GM18499 (cell line): ENCODE measurements around the gene DOHH.

Source experiments
- ATAC-seq: cut with Tn5 transposase; IDR thresholded peaks from one replicate; pipeline ENCODE4 v1.9.1; 2021; ENCODE audit warnings: moderate number of reproducible peaks; ENCODE audit not compliant: insufficient read depth, unreplicated experiment

DOHH gene

DNA sequence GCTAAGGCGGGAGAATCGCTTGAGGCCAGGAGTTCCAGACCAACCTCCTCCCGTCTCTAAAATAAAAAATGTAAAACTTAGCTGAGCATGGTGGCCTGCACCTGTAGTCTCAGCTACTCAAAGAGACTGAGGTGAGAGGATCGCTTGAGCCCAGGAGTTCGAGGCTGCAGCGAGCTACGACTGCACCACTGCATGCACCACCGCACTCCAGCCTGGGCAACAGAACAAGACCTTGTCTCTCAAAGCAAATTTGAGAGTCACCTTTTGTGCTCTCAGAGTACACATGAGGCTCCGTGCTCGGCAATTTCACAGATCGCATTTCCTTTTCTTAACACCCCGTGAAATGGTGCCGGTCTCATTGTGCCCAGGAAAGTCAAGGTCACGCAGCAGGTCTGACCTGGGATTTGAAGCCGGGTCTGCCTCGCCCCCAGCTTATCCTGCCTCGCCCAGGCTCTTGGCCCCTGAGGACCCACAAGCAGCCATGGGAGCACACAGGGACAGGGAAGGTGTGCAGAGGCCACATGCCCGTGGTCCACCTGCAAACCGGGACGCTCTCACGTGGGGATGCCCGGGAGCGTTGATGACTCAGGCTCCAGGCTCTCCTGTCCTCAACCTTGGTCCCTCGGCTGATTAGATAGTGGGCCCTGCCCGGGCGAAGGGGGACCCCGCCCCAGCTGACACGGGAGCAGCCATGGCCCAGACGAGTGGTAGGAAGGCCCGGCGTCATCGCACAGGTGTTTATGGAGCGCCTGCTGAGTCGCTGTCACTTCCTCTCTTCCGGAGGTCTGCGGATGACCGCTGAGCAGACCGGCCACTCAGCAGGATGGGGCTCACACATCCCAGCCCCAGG lies 19.0 kb downstream of the DOHH start:
- no peak for ATAC-seq

DNA sequence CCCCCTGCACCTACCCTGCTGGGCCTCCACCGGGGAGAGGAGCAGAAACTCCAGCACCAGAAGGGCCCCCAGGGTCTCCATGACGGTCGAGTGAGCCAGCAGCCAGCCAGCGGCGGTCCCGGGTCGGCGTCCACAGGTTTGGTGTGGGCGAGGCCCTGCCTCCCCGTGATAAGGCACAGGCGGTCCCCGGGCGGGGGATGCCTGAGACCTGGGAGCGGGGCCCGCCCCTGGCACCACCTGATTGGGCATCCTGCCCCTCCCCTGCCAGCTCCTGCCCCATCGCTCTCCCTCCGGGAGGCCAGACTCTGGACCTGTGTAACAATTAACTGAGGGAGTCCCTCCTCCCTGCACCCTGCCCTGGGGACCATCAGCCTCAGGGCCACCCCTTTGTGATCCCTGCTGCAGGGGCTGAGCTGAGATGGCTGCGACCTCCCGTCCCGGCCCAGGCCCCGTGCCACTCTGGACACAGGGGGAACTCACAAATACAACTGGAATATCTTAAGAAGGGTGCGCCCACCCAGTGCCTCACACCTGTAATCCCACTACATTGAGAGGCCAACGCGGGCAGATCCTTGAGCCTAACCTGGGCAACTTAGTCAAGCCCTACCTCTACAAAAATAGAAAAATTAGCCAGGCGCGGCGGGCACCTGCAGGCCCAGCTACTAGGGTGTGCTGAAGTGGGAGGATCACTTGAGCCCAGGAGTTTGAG lies 19.9 kb downstream of the DOHH start, which contains the start of gene SMIM24:
TSS of gene SMIM24 (minus strand) at position 143 of the 709 bp plus-strand sequence. CDS start at position 81, 62 bp downstream.
- no peak for ATAC-seq

DNA sequence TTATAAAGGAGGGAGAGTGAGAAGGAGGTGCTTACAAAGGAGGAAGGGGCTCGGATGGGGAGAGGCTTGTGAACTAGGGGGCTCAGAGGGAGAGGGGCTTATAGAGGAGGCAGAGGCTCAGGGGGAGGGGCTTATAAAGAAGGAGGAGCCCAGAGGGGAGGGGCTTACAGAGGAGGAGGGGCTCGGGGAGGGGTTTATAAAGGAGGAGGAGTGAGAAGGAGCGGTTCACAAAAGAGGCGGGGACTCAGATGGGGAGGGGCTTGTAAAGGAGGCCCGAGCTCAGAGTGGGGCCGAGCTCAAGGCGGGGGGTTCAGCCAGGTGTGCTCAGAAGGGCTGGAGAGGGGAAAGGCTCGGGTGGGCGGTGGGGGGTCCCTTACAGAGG lies 20.6 kb downstream of the DOHH start:
- no peak for ATAC-seq

DNA sequence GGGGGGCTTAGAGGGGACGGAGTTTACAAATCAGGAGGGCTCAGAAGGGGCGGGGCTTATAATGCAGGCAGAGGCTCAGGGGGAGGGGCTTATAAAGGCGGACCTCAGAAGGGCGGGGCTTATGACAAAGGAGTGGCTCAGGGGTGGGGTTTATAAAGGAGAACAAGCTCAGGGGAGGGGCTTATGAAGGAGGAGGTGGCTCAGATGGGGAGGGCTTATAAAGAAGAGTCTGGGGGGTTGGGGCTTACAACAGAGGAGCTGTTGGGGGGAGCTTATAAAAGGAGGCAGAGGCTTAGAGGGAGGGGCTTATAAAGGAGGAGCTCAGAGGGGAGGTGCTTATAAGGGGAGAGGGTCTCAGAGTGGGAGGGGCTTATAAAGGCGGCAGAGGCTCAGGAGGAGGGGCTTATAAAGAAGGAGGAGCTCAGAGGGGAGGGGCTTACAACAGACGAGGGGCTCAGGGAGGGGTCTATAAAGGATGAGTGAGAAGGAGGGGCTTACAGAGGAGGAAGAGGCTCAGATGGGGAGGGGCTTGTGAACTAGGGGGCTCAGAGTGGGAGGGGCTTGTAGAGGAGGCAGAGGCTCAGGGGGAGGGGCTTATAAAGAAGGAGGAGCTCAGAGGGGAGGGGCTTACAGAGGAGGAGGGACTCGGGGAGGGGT lies 21.2 kb downstream of the DOHH start:
- ATAC-seq: no peak

GRCh38 chr19:3478409-3479176 lies 21.9 kb downstream of the DOHH start:
- ATAC-seq: no peak

- ATAC-seq: no peak
These were observed 22.5 kb downstream of the DOHH start for GRCh38 chr19:3477951-3478350.

- no peak for ATAC-seq
These were observed 23.0 kb downstream of the DOHH start for GRCh38 chr19:3477506-3477905.

DNA sequence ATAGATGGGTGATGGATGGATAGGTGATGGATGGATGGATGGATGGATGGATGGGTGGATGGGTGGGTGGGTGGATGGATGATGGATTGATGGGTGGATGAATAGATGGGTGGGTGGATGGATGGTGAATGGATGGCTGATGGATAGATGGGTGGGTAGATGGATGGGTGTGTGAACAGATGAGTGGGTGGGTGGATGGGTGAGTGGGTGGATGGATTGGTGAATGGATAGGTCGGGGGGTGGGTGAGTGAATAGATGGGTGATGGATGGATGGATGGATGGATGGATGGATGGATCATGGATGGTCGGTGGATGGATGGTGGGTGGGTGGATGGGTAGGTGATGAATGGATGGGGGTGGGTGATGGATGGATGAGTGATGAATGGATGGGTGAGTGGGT lies 23.6 kb downstream of the DOHH start:
- ATAC-seq: no peak

DNA sequence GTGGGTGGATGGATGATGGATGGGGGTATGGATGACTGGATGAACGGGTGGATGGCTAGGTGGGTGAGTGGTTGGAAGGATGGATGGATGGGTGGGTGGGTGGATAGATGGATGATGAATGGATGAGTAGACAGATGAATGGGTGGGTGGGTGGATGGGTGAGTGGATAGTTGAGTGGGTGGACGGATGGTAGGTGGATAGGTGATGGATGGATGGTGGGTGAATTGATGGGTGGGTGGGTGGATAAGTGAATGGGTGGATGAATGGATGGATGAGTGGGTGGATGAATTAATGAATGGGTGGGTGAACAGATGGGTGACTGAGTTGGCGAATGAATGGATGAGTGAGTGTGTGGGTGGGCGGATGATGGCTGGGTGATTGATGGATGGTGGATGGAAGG lies 25.0 kb downstream of the DOHH start:
- ATAC-seq: no peak

GRCh38 chr19:3474614-3475013 lies 25.9 kb downstream of the DOHH start:
- ATAC-seq: no peak

- no peak for ATAC-seq
These were observed 26.5 kb downstream of the DOHH start for GRCh38 chr19:3474010-3474409.

GRCh38 chr19:3471954-3472655 lies 28.4 kb downstream of the DOHH start:
- ATAC-seq: no peak

DNA sequence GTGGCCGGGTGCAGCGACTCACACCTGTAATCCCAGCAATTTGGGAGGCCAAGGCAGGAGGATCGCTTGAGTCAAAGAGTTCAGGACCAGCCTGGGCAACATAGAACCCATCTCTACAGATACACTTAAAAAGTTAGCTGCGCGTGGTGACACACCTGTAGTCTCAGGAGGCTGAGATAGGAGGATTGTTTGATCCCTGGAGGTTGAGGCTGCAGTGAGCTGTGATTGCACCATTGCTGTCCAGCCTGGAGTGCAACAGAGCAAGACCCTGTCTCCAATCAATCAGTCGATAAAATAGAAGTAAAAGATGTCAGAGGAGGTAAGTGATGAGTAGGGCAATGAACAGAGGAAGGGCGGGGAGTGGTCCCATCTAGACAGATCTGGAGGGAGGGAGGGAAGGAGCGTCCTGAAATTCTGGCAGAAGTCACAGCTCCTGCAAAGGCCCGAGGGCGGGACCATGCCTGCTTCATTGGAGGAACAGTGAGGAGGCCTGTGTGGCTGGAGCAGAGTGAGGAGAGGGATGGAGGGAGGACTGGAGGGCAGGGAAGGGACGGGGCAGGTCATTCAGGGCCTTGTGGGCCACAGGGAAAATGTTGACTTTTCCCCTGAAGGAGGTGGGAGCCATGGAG lies 29.9 kb downstream of the DOHH start:
- no peak for ATAC-seq

GRCh38 chr19:3469638-3470499 lies 30.6 kb downstream of the DOHH start:
- no peak for ATAC-seq

DNA sequence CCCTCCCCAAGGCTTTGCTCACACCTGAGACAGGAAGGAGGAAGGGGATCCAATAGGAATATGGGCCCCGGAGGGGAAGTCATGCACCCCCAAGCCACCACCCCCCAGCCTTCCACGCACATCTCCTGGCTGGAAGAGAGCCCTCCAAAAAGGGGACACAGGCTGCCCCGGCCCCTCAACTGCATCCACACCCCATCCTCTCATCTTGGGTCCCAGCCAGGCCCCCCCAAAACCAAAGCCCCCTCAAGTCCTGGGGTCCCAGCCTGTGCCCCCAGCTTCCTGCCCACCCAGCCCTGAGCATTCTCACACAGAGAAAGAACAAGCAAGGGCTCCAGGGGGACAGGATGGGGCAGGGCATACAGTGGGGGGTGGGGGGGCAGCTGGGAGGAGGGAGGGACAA lies 32.3 kb downstream of the DOHH start:
- no peak for ATAC-seq

DNA sequence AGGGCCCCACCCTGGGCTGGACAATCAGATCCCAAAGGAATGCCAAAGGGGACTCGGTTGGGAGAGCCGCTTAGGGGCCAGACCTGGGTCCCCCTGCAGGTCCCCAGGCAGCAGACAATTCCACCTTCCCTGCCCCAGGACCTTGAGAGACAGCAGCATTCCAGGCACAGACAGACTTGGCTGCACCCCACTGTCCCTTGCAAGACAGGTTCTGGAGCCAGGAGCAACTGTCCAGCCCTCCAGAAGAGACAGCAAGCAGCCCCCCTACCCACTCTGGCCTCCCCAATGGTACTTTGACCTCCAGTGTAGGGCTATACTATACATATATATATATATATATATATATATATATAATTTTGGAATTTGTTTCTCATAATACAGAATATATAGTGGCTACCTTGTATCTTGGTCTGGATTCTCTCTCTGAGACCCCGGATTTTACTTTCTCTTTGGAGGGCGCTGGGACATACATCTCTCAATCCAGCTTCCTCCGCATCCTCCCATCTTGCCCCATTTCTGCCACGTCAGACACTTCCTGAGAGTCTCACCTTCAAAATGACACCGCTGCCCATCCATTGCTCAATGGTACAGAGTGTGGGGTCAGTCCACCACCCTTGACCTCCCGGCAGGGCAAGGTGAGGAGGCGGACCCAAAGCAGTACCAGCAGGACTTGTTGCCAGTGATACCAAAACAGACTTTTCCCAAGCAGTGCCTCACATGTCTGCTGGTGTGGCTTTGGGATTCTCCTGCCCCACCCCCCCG lies 32.9 kb downstream of the DOHH start:
- no peak for ATAC-seq

DNA sequence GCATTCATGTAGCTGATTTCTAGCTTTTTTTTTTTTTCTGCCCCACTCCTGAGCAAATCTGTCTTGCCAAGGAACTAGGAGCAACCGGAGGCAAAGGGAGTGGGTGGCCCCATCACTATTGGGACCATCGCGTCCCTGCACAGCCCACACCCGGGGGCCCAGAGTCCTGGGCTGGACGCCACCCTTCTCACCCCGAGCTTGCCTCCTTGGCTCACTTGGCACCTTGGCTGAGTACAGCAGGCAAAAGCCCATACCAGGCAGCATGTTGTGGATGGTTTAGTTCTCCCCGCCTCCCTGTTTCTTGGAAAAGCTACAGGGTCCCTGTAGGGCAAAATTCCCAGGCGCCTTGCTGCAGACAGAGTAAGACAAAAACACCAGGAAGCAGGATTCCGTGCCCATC lies 33.8 kb downstream of the DOHH start:
- no peak for ATAC-seq

DNA sequence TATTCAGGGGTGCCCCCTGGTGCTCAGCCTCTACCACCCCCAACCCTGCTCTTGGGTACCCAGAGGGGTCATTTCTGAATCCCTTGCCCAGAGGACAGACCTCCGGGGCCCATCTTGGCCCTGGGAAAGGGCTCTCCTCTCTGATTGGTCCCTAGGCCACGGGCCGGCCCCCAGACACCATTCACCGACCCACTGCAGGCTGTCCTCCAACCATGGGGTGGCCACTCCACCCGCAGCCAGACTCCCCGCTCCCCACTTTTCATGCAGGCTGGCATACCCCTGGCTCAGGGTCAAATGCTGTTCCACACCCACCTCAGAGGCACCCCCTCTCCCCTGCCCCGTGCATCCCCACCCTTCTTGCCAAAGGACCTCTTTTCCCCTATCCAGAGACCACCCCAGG lies 34.9 kb downstream of the DOHH start:
- no peak for ATAC-seq
